K562 (cell line): ENCODE measurements around the gene DKK3. TPM values are rescaled to one million over a fixed set of nuclear protein-coding genes. Genes with fewer than 3 reads are reported as not detected.

ENCODE experiments used
- ATAC-seq: fragments of 200-7000 bp; cut with Tn5 transposase; 3 replicates; pipeline ENCODE4 v1.9.1; 2020; ENCODE audit warnings: moderate library complexity
- BruUV-seq: library from RNA; stranded (reverse); fragments of 400-500 nt; replicated peaks from 2 replicates; lab custom pipeline; 2021; lab: Mats Ljungman, UMichigan
- CTCF ChIA-PET: fragments of 300-600 bp; formaldehyde crosslinking; extraction: SDS; loops from one replicate; lab custom pipeline; 2021; ENCODE audit warnings: low intra/inter-chr PET ratio; lab: Yijun Ruan, JAX
- POLR2A ChIA-PET: fragments of 300-600, 350-650 bp; sonication (Branson Sonifier 250); formaldehyde crosslinking; extraction: SDS; loops from one replicate; lab custom pipeline; 2021; ENCODE audit warnings: antibody characterized with exemption, inconsistent platforms; lab: Yijun Ruan, JAX
- DNase-seq, 4 experiments: peaks; one replicate each; pipeline versions ENCODE4 v3.0.0 to v3.0.0-alpha.2; 2011 to 2018; ENCODE audit warnings: low spot score in 3 of 4, mixed read lengths in 3 of 4; ENCODE audit errors: extremely low read depth in 1 of 4
- FAIRE-seq: peaks from 2 replicates; lab custom pipeline; 2011; peaks lifted over from hg19 to GRCh38; lab: Jason Lieb, UNC
- H2AFZ ChIP-seq: 2 replicates; pipeline ENCODE4 v1.6.0; 2011; ENCODE audit warnings: low read depth, low read length, control low read depth, inconsistent platforms
- H3K27ac ChIP-seq: fragments of 200-600 bp; 3 replicates; pipeline ENCODE4 v1.8.0; 2011; ENCODE audit warnings: low read depth, mild to moderate bottlenecking, control low read depth, inconsistent platforms, low read length, moderate library complexity, mixed read lengths; ENCODE audit errors: extremely low read depth
- H3K27me3 ChIP-seq, 2 experiments: fragments of 300-600 bp in 1 of 2; 2 replicates in 1 of 2; 3 replicates in 1 of 2; pipeline versions ENCODE4 v1.6.0 to v1.8.0; 2011; ENCODE audit warnings: inconsistent platforms in 2 of 2, low read length in 2 of 2, mild to moderate bottlenecking in 1 of 2, mixed read lengths in 1 of 2, moderate library complexity in 1 of 2; ENCODE audit not compliant: control insufficient read depth in 2 of 2, insufficient read depth in 2 of 2
- H3K36me3 ChIP-seq: fragments of 300-600 bp; 3 replicates; pipeline ENCODE4 v1.8.0; 2011; ENCODE audit warnings: mild to moderate bottlenecking, low read length, inconsistent platforms; ENCODE audit not compliant: control insufficient read depth, insufficient read depth
- H3K4me1 ChIP-seq, 2 experiments: fragments of 200-600 bp in 1 of 2; replicated peaks in 1 of 2; 2 replicates in 1 of 2; 3 replicates in 1 of 2; pipeline versions ENCODE4 v1.5.1 to v1.8.0; 2011; ENCODE audit warnings: inconsistent platforms in 2 of 2, low read length in 2 of 2, mild to moderate bottlenecking in 1 of 2, mixed read lengths in 1 of 2, moderate library complexity in 1 of 2; ENCODE audit not compliant: control insufficient read depth in 2 of 2, insufficient read depth in 2 of 2
- H3K4me2 ChIP-seq: 2 replicates; pipeline ENCODE4 v1.6.1; 2011; ENCODE audit warnings: low read length, control low read depth, inconsistent platforms, mixed read lengths; ENCODE audit not compliant: insufficient read depth
- H3K4me3 ChIP-seq: fragments of 200-600 bp; sonication (generic), shearing (Covaris generic); 2 replicates; pipeline ENCODE4 v1.5.1; 2016; ENCODE audit warnings: control low read depth, inconsistent platforms
- H3K79me2 ChIP-seq: fragments of 200-600 bp; 3 replicates; pipeline ENCODE4 v1.8.0; 2011; ENCODE audit warnings: low read length, inconsistent platforms; ENCODE audit not compliant: control insufficient read depth, insufficient read depth
- H3K9ac ChIP-seq, 2 experiments: 2 replicates each; pipeline versions ENCODE4 v1.6.0 to v1.6.1; 2011; ENCODE audit warnings: low read depth in 2 of 2, low read length in 2 of 2, control low read depth in 1 of 2, inconsistent platforms in 1 of 2, mild to moderate bottlenecking in 1 of 2, mixed read lengths in 1 of 2; ENCODE audit not compliant: insufficient read depth in 1 of 2
- H3K9me1 ChIP-seq: one replicate; pipeline ENCODE4 v1.6.0; 2011; ENCODE audit warnings: inconsistent platforms, mild to moderate bottlenecking, low read length, moderate library complexity; ENCODE audit not compliant: control insufficient read depth, insufficient read depth
- H3K9me3 ChIP-seq: replicated peaks from 2 replicates; pipeline ENCODE4 v1.5.1; 2011; ENCODE audit warnings: low read depth, low read length, inconsistent platforms; ENCODE audit not compliant: control insufficient read depth, insufficient read depth
- H4K20me1 ChIP-seq: replicated peaks from 2 replicates; pipeline ENCODE4 v1.6.1; 2011; ENCODE audit warnings: low read length, inconsistent platforms, mixed read lengths; ENCODE audit not compliant: control insufficient read depth, insufficient read depth
- BRD4 ChIP-seq: fragments of 200-600 bp; sonication (generic); IDR thresholded peaks from 2 replicates; pipeline ENCODE4 v1.6.1; 2017; ENCODE audit warnings: inconsistent platforms
- ETV1 ChIP-seq: fragments of 450-650 bp; conservative IDR thresholded peaks from 2 replicates; pipeline ENCODE4 v1.6.1; 2016; ENCODE audit warnings: missing genetic modification characterization, control low read depth, low read depth, missing compliant biosample characterization
- FOXK2 ChIP-seq, 2 experiments: fragments of 450-650 bp; IDR thresholded peaks in 1 of 2; conservative IDR thresholded peaks in 1 of 2; 2 replicates each; pipeline ENCODE4 v1.6.1; 2016; ENCODE audit warnings: low read depth in 2 of 2, mild to moderate bottlenecking in 1 of 2
- MAFG ChIP-seq: fragments of 450-650 bp; conservative IDR thresholded peaks from 2 replicates; pipeline ENCODE4 v1.6.1; 2016; ENCODE audit warnings: missing genetic modification characterization, missing compliant biosample characterization
- NFRKB ChIP-seq: fragments of 450-650 bp; IDR thresholded peaks from 2 replicates; pipeline ENCODE4 v1.6.1; 2016; ENCODE audit warnings: low read depth
- OTX1 ChIP-seq: fragments of 450-650 bp; formaldehyde crosslinking; IDR thresholded peaks from 2 replicates; pipeline ENCODE4 v1.4.0; 2022; ENCODE audit warnings: mild to moderate bottlenecking
- SREBF2 ChIP-seq: sonication (generic); formaldehyde crosslinking; IDR thresholded peaks from 2 replicates; pipeline ENCODE4 v1.4.0; 2020; ENCODE audit warnings: mild to moderate bottlenecking, missing genetic modification reagents
- TCF7 ChIP-seq: sonication (generic); IDR thresholded peaks from 2 replicates; pipeline ENCODE4 v1.6.1; 2016; ENCODE audit warnings: antibody characterized with exemption, borderline replicate concordance
- THRAP3 ChIP-seq: fragments of 450-650 bp; IDR thresholded peaks from 2 replicates; pipeline ENCODE4 v1.6.1; 2016; ENCODE audit warnings: mild to moderate bottlenecking, inconsistent platforms, borderline replicate concordance
- ZFP30 ChIP-seq: fragments of 250-450 bp; sonication (Bioruptor Pico); IDR thresholded peaks from 2 replicates; pipeline ENCODE4 v1.8.0; 2022; ENCODE audit warnings: moderate library complexity, mild to moderate bottlenecking, inconsistent platforms, borderline replicate concordance
- ZNF324 ChIP-seq: fragments of 250-450 bp; sonication (Bioruptor Pico); IDR thresholded peaks from 2 replicates; pipeline ENCODE4 v1.4.0; 2020; ENCODE audit warnings: mild to moderate bottlenecking
- ZNF347 ChIP-seq: fragments of 450-650 bp; formaldehyde crosslinking; IDR thresholded peaks from 2 replicates; pipeline ENCODE4 v1.4.0; 2020; ENCODE audit warnings: low read depth, mild to moderate bottlenecking, moderate library complexity
- ZNF696 ChIP-seq: fragments of 250-450 bp; sonication (Bioruptor Pico); conservative IDR thresholded peaks from 2 replicates; pipeline ENCODE4 v1.4.0; 2020; ENCODE audit warnings: mild to moderate bottlenecking, moderate library complexity
- WGBS: fragments of 100-300 bp; shearing (Covaris generic); methylation state at CpG from one replicate; pipeline ENCODE4 v1.1.6; 2016; ENCODE audit warnings: low coverage, mixed read lengths; ENCODE audit not compliant: insufficient coverage; ENCODE audit errors: missing lambda C conversion rate; 5-methylcytosine and 5-hydroxymethylcytosine counted together
- in situ Hi-C: fragments of 300-500 bp; cut with MboI; formaldehyde crosslinking; loops from 4 replicates; pipeline ENCODE4 v1.15.0; 2018; ENCODE audit warnings: inconsistent platforms, mixed read lengths
- intact Hi-C: fragments of 100-400 bp; cut with micrococcal nuclease; formaldehyde crosslinking; loops from 2 replicates; pipeline ENCODE4 v1.14.2; 2022
- polyA plus RNA-seq, 8 experiments: library from polyadenylated mRNA; depleted of rRNA in 4 of 8; stranded (reverse) in 5 of 8; unstranded in 3 of 8; fragments of >200 nt; fragmentation: Nextera tagmentation in 2 of 8; fragmentation: Illumina TruSeq in 1 of 8; extraction: Ambion mirVana in 2 of 8; extraction: Trizol in 1 of 8; gene quantifications; 2 replicates each; pipeline versions ENCODE4 v1.2.1 to v1.2.3, GENCODE V29; 2011 to 2014; ENCODE audit warnings: inconsistent platforms in 1 of 8, missing spikeins in 1 of 8
- total RNA-seq, 7 experiments: library from RNA; depleted of rRNA in 6 of 7; stranded (reverse); fragments of >200 nt in 6 of 7; fragmentation: Illumina TruSeq in 2 of 7; extraction: Trizol in 2 of 7; gene quantifications; 2 replicates each; pipeline versions ENCODE4 v1.2.1 to v1.2.3, GENCODE V29; 2011 to 2021; ENCODE audit warnings: low replicate concordance in 1 of 7

DKK3 gene
- total and polyA plus RNA-seq, 9 of the 15 experiments (the other 6 are each of a cell fraction or from before 2014, with no cell fraction given): 0.14 to 0.85 (median 0.38) TPM; not detected in 6

DNA sequence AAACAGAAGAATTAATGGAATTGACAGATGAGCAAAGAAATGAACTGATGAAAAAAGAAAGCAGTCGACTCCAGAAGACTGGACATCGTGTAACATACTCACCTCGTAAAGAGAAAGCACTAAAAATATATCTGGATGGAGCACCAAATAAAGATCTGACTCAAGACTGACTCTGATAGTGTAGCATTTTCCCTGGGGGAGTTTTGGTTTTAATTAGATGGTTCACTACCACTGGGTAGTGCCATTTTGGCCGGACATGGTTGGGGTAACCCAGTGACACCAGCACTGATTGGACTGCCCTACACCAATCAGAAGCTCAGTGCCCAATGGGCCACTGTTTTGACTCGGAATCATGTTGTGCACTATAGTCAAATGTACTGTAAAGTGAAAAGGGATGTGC is 52.4 kb downstream of the DKK3 start:
- H3K9ac ChIP-seq: no peak overlapping the region
- H3K4me3 ChIP-seq: no peak overlapping the region
- BruUV-seq: no TSS peak
- no peaks in the 10 kb centered on the region for H3K9me3 ChIP-seq
- H3K27ac ChIP-seq: no peak overlapping the region
- peaks cover 0 to 6% of the 10 kb centered on the region in 2 experiments; a peak in 2 of 5 replicates for H3K4me1 ChIP-seq
- no peaks in the 10 kb centered on the region for H3K9me1 ChIP-seq
- intact Hi-C loops: no loop called here
- no peak for ATAC-seq
- no peaks in the 10 kb centered on the region for H4K20me1 ChIP-seq
- DNase-seq: no peak
- ChIA-PET POLR2A (interaction anchor here (0.6 to 1.6 kb wide), 5 partner anchors 8 to 88 kb away, joined by 3 to 4 read pairs (median 3); no protein-coding TSS in a partner anchor), CTCF (no interaction called here)
- in situ Hi-C loops: no loop called here
- no peak for FAIRE-seq
- no peak overlapping the region for H2AFZ ChIP-seq
- no peak for TF ChIP-seq TCF7
- no peak for TF ChIP-seq MAFG (tag)
- no peak for TF ChIP-seq ZNF347 (CRISPR knock-in tag)
- no peak for TF ChIP-seq FOXK2 (conservative IDR thresholded peaks at IDR 0.05 in 1 of 2, IDR thresholded peaks at IDR 0.05 in 1 of 2; ENCODE audit: low read depth in 2 of 2)
- TF ChIP-seq ZNF324 (CRISPR knock-in tag): no peak
- TF ChIP-seq OTX1 (CRISPR knock-in tag): no peak
- TF ChIP-seq BRD4: no peak
- no peak for TF ChIP-seq ZNF696 (CRISPR knock-in tag)
- TF ChIP-seq ZFP30: no peak
- TF ChIP-seq SREBF2 (CRISPR knock-in tag): no peak
- TF ChIP-seq ETV1 (tag): no peak
- no peak for TF ChIP-seq THRAP3
- TF ChIP-seq NFRKB: no peak
- no peak overlapping the region for H3K4me2 ChIP-seq
- peaks cover 57% of the 10 kb centered on the region for H3K36me3 ChIP-seq
- no peaks in the 10 kb centered on the region for H3K79me2 ChIP-seq
- no peaks in the 10 kb centered on the region for H3K27me3 ChIP-seq
- WGBS: 86% methylated on average over 5 of the region's 5 CpGs
